SHP77 treated with DMSO at 0.1 percent for 48 hours (cell line): ENCODE measurements around the gene FAM184B.
"Not testable (repeated sequence)": the region's sequence is repeated elsewhere in the genome, so short reads cannot be mapped to it uniquely, and the experiment has no call there.

Source experiments
- DNase-seq: peaks from one replicate; lab custom pipeline; 2025; lab: John Stamatoyannopoulos, UW

Gene FAM184B

GRCh38 chr4:17681281-17682221, 99.9 kb downstream of the FAM184B start:
- DNase-seq: no peak

- DNase-seq: no peak
Measured at GRCh38 chr4:17680559-17681280, 100.7 kb downstream of the FAM184B start.

- no peak for DNase-seq
Measured at GRCh38 chr4:17670423-17670822, 111.0 kb downstream of the FAM184B start.

GRCh38 chr4:17667653-17668201, 113.7 kb downstream of the FAM184B start:
- DNase-seq: no peak

- DNase-seq: no peak
Measured at GRCh38 chr4:17667253-17667652, 114.2 kb downstream of the FAM184B start.

- DNase-seq: no peak
Measured at GRCh38 chr4:17665852-17666251, 115.6 kb downstream of the FAM184B start.

- no peak for DNase-seq
Measured at GRCh38 chr4:17665346-17665745, 116.1 kb downstream of the FAM184B start.

GRCh38 chr4:17664755-17665154, 116.7 kb downstream of the FAM184B start:
- no peak for DNase-seq

GRCh38 chr4:17662694-17663093, 118.7 kb downstream of the FAM184B start:
- no peak for DNase-seq

GRCh38 chr4:17659196-17659595, 122.2 kb downstream of the FAM184B start:
- not testable (repeated sequence) for DNase-seq

- no peak for DNase-seq
Measured at GRCh38 chr4:17657849-17658248, 123.6 kb downstream of the FAM184B start.

- DNase-seq: no peak
Measured at GRCh38 chr4:17657090-17657489, 124.3 kb downstream of the FAM184B start.

GRCh38 chr4:17654701-17655100, 126.7 kb downstream of the FAM184B start:
- no peak for DNase-seq

GRCh38 chr4:17650406-17650805, 131.0 kb downstream of the FAM184B start:
- no peak for DNase-seq

- no peak for DNase-seq
Measured at GRCh38 chr4:17647927-17648326, 133.5 kb downstream of the FAM184B start.

GRCh38 chr4:17647176-17647806, 134.1 kb downstream of the FAM184B start:
- no peak for DNase-seq

GRCh38 chr4:17646693-17647092, 134.7 kb downstream of the FAM184B start:
- DNase-seq: no peak

- no peak for DNase-seq
Measured at GRCh38 chr4:17642398-17642783, 139.0 kb downstream of the FAM184B start.

GRCh38 chr4:17639136-17639535, 142.3 kb downstream of the FAM184B start:
- DNase-seq: no peak

- peak; percentile 0 for DNase-seq
Measured at GRCh38 chr4:17636696-17637622, 144.5 kb downstream of the FAM184B start.

GRCh38 chr4:17636341-17636695, 145.1 kb downstream of the FAM184B start:
- DNase-seq: no peak
